Measurements from ENCODE around the gene LIPG.

LIPG gene

DNA sequence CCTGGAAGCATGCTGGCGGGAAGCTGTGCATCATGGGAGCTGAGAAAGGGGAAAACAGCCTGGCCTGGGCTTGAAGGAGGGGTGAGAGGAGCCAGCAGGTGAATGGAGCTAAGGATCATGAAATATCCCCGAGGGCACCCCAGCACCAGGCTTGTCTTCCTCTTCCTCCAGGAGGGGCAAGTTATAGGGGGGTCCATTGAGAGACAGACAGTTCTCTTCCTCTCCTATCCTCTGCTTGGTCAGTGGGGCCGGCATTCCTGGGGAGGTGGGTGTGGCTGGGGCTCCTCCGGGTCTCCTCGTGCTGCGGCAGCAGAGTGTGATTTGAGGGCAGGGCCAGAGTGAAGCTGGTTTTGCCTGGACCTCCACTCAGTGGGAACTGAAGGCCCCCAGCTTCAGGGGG is 78.9 kb downstream of the LIPG start:
- no peak for DNase-seq

DNA sequence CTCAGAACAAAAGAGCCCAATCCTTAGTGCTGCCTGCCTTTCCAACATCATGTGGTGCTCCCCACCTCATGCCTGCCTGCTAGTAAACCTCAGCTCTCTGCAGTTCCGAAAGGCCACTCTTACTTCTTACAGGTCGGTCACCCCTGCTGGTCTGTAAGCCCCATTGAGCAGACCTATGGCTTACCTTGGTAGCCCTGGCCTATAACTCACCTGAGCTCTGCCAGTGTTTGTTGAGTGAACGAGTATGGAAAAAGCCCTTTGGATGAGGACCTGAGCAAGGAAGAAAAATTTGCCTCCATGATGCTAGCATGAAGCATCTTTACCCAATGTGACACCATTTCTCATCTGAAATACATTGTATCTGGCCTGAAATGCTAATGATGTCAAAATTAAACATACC is 83.3 kb downstream of the LIPG start:
- DNase-seq, result no peak

GRCh38 chr18:49645841-49646351 is 84.0 kb downstream of the LIPG start:
- DNase-seq, result no peak

GRCh38 chr18:49646873-49647272 is 85.0 kb downstream of the LIPG start:
- DNase-seq, result no peak

GRCh38 chr18:49647496-49648168 is 85.8 kb downstream of the LIPG start:
- no peak for DNase-seq

DNA sequence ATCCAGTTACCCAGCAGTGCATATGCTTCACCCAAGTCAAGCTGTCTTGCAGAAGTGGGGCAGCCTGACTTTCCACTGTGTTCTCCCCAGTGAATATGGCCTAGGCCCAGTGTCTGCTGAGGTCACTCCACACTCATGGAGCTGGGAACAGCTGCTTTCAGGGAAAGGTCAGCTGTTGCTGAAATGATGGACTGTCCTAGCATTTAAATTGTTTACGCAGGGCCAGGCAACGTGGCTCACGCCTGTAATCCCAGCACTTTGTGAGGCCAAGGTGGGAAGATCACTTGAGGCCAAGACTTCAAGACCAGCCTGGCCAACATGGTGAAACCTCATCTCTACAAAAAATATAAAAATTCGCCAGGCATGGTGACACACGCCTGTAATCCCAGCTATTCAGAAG is 86.5 kb downstream of the LIPG start:
- DNase-seq, result no peak

Measured in CD4-positive, alpha-beta T cell treated with Interleukin-17A for 4 hours (primary cell).